ENCODE results near the gene NDUFB2.

GRCh38 chr7:140734729-140735128, 38.2 kb downstream of the NDUFB2 start:
- TF ChIP-seq EZH2 (IDR thresholded peaks at IDR 0.05; ENCODE audit: insufficient read depth, poor library complexity, severe bottlenecking) (no peak), EZH2phosphoT487 (IDR thresholded peaks at IDR 0.05; ENCODE audit: insufficient read depth, low read depth) (no peak)

Data from GM23248 (cell line).